DMS 273 (cell line): ENCODE measurements around the gene RING1.

Experiments
- DNase-seq: peaks from one replicate; lab custom pipeline; 2025; ENCODE audit not compliant: unreplicated experiment; lab: John Stamatoyannopoulos, UW

Gene RING1

GRCh38 chr6:33237741-33238140, 29.4 kb downstream of the RING1 start:
- no peak for DNase-seq

- no peak for DNase-seq
These were observed 33.7 kb downstream of the RING1 start for GRCh38 chr6:33241968-33242367.

GRCh38 chr6:33243476-33243875, 35.2 kb downstream of the RING1 start:
- DNase-seq: no peak

- DNase-seq: peak; percentile 97
These were observed 39.8 kb downstream of the RING1 start for GRCh38 chr6:33247977-33248642.

GRCh38 chr6:33248643-33248931, 40.3 kb downstream of the RING1 start:
- DNase-seq: peak; percentile 89

GRCh38 chr6:33248932-33249731, 40.8 kb downstream of the RING1 start:
- DNase-seq: peak; percentile 100

GRCh38 chr6:33249732-33250630, 41.7 kb downstream of the RING1 start:
- peak; percentile 59 for DNase-seq

- no peak for DNase-seq
These were observed 42.4 kb downstream of the RING1 start for GRCh38 chr6:33250731-33251130.

- no peak for DNase-seq
These were observed 43.2 kb downstream of the RING1 start for GRCh38 chr6:33251395-33252012.

GRCh38 chr6:33252759-33253158, 44.5 kb downstream of the RING1 start:
- no peak for DNase-seq

- no peak for DNase-seq
These were observed 46.3 kb downstream of the RING1 start for GRCh38 chr6:33254591-33254990.

- DNase-seq: no peak
These were observed 50.7 kb downstream of the RING1 start for GRCh38 chr6:33259032-33259431.
